ENCODE measurements around the gene WNT1.

DNA sequence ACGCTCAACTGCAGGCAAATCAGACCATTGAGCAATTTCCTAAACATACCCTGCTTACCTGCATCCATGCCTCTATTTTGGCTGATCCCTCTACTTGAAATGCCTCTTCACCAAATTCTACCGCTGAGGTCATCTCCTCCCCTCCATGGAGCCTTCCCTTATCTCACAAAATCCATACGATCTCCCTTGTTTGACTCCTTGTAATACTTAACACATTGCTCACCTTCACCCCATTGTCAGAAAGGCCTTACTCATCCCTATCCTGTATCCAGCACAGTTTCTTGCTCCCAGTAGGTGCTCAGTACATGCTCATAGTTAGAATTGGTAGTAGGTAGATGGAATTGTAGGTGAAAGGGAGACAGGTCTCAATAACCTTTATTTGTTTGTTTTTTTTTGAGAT, 15.7 kb downstream of the WNT1 start:
- TF ChIP-seq POLR2A (IDR thresholded peaks at IDR 0.05), result no peak
- no peak for TF ChIP-seq CTCF (IDR thresholded peaks at IDR 0.05)
- TF ChIP-seq EP300 (IDR thresholded peaks at IDR 0.05), result no peak

All from ovary (tissue), 3 donors.